ENCODE data around the gene CACNA1C. TPM values are rescaled to one million over a fixed set of nuclear protein-coding genes. Genes with fewer than 3 reads are reported as not detected.
A peak's percentile ranks its signal among the peaks of the same experiment; 100 is the strongest.

CACNA1C gene
- total RNA-seq, 1 donor: 16.6 TPM

GRCh38 chr12:2144951-2145350, 92.2 kb downstream of the CACNA1C start:
- DNase-seq (ENCODE audit: low read depth): no peak
- TF ChIP-seq, protein P1, sequence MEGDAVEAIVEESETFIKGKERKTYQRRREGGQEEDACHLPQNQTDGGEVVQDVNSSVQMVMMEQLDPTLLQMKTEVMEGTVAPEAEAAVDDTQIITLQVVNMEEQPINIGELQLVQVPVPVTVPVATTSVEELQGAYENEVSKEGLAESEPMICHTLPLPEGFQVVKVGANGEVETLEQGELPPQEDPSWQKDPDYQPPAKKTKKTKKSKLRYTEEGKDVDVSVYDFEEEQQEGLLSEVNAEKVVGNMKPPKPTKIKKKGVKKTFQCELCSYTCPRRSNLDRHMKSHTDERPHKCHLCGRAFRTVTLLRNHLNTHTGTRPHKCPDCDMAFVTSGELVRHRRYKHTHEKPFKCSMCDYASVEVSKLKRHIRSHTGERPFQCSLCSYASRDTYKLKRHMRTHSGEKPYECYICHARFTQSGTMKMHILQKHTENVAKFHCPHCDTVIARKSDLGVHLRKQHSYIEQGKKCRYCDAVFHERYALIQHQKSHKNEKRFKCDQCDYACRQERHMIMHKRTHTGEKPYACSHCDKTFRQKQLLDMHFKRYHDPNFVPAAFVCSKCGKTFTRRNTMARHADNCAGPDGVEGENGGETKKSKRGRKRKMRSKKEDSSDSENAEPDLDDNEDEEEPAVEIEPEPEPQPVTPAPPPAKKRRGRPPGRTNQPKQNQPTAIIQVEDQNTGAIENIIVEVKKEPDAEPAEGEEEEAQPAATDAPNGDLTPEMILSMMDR (IDR thresholded peaks at IDR 0.05; ENCODE audit: insufficient read depth, low read length): no peak

DNA sequence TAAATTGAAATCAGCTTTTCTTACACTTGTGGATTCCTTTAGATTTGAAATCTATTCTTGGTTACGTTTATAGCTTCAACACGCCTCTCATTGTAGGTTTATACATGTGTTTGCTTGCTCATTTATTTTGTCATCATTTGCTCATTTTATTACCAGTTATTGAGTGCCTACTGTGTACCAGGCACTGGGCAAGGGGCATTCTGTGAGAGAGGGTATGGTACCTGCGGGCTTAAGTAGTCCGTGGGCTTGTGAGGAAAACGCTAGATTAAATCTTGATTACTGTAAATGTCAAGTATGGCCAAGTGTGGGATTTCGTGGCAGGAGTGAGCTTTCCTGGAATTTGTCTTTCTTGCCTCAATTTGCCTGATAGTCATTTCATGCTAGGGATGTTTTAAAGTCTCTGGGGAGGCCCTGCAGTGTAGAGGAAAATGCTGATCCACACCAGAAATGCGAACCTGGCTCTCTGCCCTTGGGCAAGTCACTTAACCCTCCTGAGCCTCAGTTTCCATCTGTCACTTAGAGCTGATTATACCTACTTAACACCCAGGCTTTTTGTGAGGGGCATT, 92.7 kb downstream of the CACNA1C start:
- TF ChIP-seq, protein P1 (IDR thresholded peaks at IDR 0.05; ENCODE audit: insufficient read depth, low read length): no peak
- no peak for DNase-seq (ENCODE audit: low read depth)
- no peak overlapping the region for H3K4me3 ChIP-seq (ENCODE audit: low read depth, low read length)

More at GRCh38 chr12:2144951-2145350, 92.2 kb downstream of the CACNA1C start:
- no peak overlapping the region for H3K4me3 ChIP-seq (ENCODE audit: low read depth, low read length)

- DNase-seq (ENCODE audit: low read depth): no peak
- H3K4me3 ChIP-seq (ENCODE audit: low read depth, low read length): no peak overlapping the region
- TF ChIP-seq, protein P1 (IDR thresholded peaks at IDR 0.05; ENCODE audit: insufficient read depth, low read length): no peak
Measured at GRCh38 chr12:2147335-2147734, 94.5 kb downstream of the CACNA1C start.

GRCh38 chr12:2149091-2149490, 96.3 kb downstream of the CACNA1C start:
- H3K4me3 ChIP-seq (ENCODE audit: low read depth, low read length): no peak overlapping the region
- peak; percentile 63 for DNase-seq (ENCODE audit: low read depth)
- TF ChIP-seq, protein P1 (IDR thresholded peaks at IDR 0.05; ENCODE audit: insufficient read depth, low read length): no peak

DNA sequence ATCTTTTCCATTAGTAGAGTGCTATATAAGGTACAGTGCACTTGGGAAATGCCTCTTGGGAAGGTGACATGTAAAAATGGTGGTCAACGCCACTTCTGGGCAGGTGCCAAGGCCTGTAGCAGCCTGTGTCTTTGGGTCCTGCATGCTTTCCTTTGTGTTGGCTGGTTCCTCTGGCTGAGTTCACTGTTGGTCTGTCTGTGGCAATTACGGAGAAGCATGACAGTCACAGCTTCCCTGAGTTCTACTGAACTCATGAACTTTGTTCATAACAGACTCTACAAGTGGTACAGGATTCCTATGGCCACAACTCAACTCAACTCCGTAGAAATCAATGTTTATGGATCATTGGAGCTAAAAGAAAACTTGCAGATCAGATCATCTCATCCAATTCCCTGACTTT, 98.0 kb downstream of the CACNA1C start:
- TF ChIP-seq, protein P1 (IDR thresholded peaks at IDR 0.05; ENCODE audit: insufficient read depth, low read length): no peak
- DNase-seq (ENCODE audit: low read depth): no peak
- no peak overlapping the region for H3K4me3 ChIP-seq (ENCODE audit: low read depth, low read length)

DNA sequence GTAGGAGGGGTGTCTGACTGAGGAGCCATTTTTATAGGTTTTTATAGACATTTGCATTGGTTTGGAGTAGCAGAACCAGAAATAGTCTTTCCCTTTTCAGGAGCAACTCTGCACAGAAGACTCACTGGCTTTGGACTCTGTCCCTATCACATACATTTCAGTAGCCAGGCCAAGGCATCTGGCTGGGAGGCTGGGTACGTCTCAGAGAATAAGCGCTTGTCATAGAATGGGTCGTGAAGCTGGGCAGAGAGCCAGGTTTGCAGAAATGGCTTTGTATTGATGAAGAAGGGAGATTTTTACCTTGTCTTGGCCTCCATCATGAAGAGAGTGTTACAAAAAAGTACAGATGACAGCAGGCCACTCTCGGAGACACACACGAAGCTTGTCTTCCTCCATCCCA, 98.6 kb downstream of the CACNA1C start:
- H3K4me3 ChIP-seq (ENCODE audit: low read depth, low read length): no peak overlapping the region
- no peak for DNase-seq (ENCODE audit: low read depth)
- TF ChIP-seq, protein P1 (IDR thresholded peaks at IDR 0.05; ENCODE audit: insufficient read depth, low read length): no peak

DNA sequence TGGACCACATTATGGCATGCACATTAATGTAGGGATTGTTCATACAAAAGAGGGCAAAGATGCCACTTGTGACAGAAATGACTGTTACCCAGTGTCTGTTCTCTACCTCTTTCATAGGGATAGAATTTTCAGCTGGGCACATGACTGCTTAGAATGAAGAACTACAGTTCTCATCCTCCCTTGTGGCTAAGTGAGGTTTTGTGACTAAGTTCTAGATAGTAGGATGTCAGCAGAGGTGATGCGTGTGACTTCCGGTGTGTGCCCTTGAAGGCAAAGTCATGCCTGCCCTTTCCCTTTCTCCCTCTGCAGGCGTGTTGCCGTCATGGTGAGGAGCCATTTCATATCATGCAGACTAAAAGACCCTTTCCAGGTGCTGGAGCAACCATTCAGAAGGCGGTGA, 99.3 kb downstream of the CACNA1C start:
- DNase-seq (ENCODE audit: low read depth): no peak
- H3K4me3 ChIP-seq (ENCODE audit: low read depth, low read length): no peak overlapping the region
- TF ChIP-seq, protein P1 (IDR thresholded peaks at IDR 0.05; ENCODE audit: insufficient read depth, low read length): no peak

Measured in fibroblast of the aortic adventitia (primary cell).